G401 (cell line): ENCODE measurements around the gene CMKLR1. TPM values are rescaled to one million over a fixed set of nuclear protein-coding genes. Genes with fewer than 3 reads are reported as not detected.
A peak's percentile ranks its signal among the peaks of the same experiment; 100 is the strongest.

ENCODE experiments used
- DNase-seq: peaks from one replicate; pipeline ENCODE4 v3.0.0-alpha.2; 2015; ENCODE audit warnings: low spot score
- in situ Hi-C: cut with HindIII; loops from 2 replicates; pipeline ENCODE4 v1.10.0; 2016; ENCODE audit warnings: low sequenced_read_pairs, mixed read lengths
- total RNA-seq: library from RNA; depleted of rRNA; stranded (reverse); fragments of >200 nt; shearing (Covaris generic); gene quantifications from 2 replicates; pipeline ENCODE4 v1.2.3, GENCODE V29; 2014

The CMKLR1 gene
- total RNA-seq, 1 experiment from 2014 or later = not detected

- peak; percentile 47 for DNase-seq
- in situ Hi-C loops = no loop called here
Measured at GRCh38 chr12:108320507-108321293, 18.4 kb downstream of the CMKLR1 start.

DNA sequence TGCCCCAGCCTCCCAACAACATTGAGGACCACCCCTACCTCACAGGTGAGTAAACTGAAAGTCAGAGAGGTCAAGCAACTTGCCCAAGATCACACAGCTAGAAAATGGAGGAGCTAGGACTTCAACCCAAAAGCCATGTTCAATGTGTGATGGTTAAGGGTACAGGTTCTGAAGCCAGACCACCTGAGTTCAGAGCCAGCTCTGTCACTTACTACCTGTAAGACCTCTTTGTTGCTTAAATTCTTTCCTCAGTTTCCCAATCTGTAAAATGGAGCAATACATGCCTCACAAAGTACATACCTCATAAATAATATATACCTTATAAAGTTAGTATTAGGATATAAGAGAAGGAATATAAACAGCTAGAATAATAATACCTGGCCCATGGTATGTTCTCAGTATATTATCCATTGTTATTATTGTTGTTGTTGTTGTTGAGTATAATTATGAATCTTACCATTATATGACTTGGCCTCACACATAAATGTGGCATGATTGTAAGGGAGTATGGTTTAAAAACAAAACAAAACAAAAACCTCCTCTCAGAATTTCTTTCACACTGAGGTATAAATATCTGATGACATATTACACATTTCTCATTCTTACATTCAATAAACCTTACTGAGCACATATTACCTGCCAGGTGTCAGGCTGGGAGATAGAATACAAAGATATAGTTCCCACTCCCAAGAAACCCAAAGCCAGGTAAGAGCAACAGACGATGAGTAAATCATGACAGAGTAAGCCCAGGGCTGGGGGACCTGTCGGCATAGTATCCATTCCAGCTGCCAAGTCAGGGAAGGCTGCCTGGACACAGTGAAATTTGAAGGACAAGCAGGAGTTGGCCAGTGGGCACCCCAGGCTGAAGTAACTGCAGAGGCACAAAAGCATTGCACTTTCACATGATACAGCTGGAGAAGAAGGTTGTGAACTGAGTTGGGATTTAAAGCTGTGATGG is 19.6 kb downstream of the CMKLR1 start:
- no peak for DNase-seq
- in situ Hi-C loops = no loop called here

GRCh38 chr12:108318472-108319275 is 20.4 kb downstream of the CMKLR1 start:
- peak; percentile 83 for DNase-seq
- in situ Hi-C loops = no loop called here

- in situ Hi-C loops = no loop called here
- no peak for DNase-seq
Measured at GRCh38 chr12:108317308-108318234, 21.5 kb downstream of the CMKLR1 start.

GRCh38 chr12:108316176-108317086 is 22.7 kb downstream of the CMKLR1 start:
- DNase-seq = no peak

DNA sequence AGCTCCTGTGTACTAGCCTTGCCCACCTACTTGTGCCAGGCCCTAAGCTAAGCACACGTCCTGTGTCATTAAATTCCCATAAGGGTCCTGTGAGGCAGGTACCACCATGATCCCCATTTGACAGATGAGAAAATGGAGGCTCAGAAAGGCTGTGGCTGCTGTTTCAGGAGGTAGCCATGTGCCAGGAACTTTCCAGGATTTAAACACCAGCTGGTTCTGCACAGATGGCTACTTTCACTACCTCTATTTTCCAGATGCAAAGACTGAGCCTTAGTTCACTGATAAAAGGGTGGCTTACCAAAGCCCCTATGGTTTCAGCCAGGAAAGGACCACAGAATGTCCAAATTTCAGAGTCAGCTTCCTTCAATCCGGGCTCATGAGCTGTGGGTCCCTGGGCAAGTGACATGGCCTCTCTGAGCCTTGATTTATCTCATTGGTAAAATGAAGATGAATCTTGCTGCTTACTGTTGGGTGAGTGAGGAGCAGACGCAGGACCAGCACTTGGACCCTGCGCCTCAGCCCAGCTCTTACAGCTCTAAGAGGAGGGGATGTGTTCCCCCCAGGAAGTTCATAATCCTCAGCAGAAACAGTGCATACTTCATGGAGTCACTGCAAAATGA is 23.5 kb downstream of the CMKLR1 start:
- DNase-seq = no peak
- in situ Hi-C loops = no loop called here

More at GRCh38 chr12:108316176-108317086, 22.7 kb downstream of the CMKLR1 start:
- in situ Hi-C loops = no loop called here

DNA sequence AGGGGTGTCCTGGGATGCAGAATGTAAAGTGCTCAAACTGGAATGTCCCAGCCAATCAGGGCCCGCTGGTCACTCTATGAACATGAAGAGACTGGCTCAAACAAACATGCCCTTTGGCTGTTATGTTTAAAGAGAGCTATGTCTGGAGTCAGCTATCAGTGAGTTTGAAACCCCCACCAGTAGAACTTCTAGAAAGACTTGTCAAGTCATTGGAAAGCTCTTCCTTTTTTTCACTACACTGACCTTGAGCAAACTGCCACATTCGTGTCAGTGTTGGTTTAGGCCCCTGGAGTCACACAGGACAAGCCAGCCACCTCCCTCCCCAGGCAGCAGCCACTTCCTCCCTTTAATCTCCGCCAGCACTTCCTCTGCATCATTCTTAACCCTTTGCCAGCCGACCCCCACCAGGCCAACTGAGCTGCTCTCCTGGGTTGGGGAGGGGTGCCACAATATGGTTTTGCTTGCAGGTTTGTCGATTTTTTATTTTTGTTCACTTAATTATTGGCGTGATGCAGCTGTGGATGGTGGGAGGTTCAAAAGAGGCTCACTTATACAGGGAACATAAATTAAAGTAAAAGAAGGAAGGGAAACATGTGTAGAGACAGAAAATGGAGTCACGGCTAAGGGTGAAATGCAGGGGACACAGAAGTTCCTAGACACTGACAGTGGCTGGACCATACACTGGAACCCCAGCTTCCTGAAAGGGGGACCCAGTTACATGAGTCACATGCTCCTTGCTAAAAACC is 25.3 kb downstream of the CMKLR1 start:
- in situ Hi-C loops = no loop called here
- no peak for DNase-seq

DNA sequence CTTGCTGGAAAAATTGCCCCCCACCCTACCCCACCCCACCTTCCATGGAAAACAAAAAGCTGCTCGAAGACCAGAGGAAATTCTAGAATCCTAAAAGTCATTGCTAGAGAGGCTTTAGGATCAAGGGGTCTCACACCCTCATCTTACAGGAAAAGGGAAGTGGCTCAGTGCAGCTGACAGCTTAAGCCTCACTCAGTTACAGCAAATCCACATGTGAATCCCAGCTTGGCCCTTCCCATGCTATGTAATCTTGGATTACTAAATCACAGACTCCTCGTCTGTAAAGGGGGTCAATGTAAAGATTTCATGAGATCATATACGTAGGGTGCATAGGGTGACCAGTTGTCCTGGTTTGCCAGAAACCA is 25.9 kb downstream of the CMKLR1 start:
- in situ Hi-C loops = no loop called here
- DNase-seq = no peak

DNA sequence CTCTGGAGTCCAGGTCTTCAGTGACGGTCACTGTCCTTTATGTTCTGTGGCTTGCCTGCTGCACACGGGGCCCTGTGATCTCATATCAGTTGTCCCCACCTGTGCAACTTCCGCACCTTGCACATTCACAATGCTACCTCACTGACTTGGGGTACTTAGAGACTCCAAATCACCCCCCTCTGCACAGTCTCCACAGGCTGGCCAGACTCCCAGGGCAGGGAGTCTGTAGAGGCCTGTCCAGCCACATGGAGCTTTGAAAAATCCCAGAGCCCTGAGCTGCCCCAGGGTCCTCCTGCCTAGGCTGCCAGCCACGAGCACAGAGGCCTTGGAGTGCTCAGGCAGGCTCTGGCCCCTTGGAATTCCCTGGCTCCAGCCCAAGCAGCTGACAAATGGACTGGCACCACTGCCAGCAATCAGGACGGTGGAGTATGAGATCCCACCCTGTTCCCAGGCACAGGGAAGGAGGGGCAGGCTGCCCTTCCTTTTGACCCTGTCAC is 26.4 kb downstream of the CMKLR1 start:
- in situ Hi-C loops = no loop called here
- peak; percentile 44 for DNase-seq

- in situ Hi-C loops = no loop called here
- DNase-seq = no peak
Measured at GRCh38 chr12:108312073-108312659, 26.9 kb downstream of the CMKLR1 start.

- no peak for DNase-seq
- in situ Hi-C loops = no loop called here
Measured at GRCh38 chr12:108311605-108312004, 27.5 kb downstream of the CMKLR1 start.

DNA sequence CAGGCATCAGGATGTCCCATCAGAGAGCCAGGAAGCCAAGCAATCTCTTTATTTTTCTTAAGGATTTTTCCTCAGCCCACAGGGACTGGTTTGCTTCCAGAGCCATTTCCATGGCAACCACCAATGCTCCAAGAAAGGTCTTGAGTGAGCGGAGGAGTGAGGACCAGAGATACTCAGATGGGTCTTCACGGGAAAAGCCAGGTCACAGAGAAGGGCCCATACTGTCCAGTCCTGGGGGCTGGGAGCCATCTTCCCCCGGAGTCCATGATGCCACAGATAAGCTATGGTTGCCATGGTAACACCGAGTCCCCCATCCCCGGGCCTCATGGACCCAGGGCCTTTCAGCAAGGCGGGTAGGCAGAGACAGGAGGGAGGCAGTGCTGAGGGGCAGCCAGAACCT is 28.6 kb downstream of the CMKLR1 start:
- in situ Hi-C loops = no loop called here
- peak; percentile 59 for DNase-seq

DNA sequence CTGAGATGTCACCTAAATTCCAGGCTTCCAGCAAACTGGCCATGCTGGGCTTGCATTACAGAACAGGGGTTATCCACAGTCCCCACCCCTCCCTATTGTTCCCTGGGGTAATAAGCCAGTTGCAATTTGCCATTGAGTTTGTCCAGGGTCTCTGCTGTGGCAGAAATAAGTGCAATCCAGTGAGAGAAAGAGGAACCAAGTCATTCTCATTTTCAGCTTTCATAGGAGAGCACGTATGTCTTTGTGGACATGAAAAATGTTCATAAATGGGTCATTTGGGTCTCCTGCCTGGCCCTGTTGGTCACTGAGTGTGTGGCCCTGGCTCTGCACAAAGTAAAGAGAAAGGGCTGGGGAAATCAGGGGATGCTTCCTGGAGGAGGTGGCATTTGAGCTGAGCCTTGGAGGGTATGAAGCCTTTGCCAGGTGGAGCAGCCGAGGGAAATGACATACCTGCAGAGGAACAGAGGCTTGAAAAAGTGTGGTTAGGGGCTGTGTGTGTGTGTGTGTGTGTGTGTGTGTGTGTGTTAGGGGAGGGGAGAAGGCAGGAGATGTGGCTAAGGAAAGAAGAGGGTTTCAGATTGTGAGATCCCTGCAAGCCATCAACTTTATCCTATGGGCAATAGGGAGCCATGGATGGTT is 29.3 kb downstream of the CMKLR1 start:
- in situ Hi-C loops = no loop called here
- DNase-seq = no peak

DNA sequence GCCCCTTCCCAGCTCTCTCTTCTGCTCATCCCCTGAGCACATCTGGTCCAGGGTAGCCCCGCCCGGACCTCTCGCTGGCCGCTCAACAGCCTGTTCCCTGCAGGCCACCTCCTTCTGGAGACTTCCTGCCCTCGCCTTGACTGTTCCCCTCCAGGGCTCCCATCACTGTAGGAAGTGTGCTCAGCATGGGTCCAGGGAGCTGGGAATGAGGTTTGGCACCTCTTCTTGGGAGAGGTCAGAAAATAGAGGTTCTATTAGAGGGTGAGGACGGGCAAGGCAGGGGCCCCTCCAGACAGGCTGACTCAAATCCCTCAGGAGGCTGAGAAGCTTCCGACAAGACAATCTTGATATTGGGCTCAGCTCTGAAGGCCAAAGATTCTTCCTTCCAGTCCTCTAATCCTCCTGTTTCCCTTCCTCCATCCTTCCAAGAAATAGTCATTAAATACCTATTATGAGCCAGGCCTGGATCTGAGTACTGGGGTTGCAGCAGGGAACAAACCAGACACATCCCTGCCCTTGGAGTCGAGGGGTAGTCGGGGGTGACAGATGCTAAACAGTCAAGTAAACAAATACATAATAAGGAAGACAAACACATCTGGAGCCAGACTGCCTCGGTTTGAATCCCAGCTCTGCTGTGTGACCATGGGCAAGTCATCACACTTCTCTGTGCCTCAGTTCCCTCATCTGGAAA is 30.6 kb downstream of the CMKLR1 start:
- DNase-seq = no peak
- in situ Hi-C loops = no loop called here

- in situ Hi-C loops = no loop called here
Measured at GRCh38 chr12:108307006-108307405, 32.1 kb downstream of the CMKLR1 start.

More at GRCh38 chr12:108307006-108307405, 32.1 kb downstream of the CMKLR1 start:
- DNase-seq = no peak
